Measurements from ENCODE around the gene CCDC78. TPM values are rescaled to one million over a fixed set of nuclear protein-coding genes. Genes with fewer than 3 reads are reported as not detected.
A peak's percentile ranks its signal among the peaks of the same experiment; 100 is the strongest.
"Not testable (repeated sequence)": the region's sequence is repeated elsewhere in the genome, so short reads cannot be mapped to it uniquely, and the experiment has no call there.

Gene CCDC78
- total RNA-seq, 2 donors from 2014 or later = 0.92 to 0.95 TPM

- no peaks in the 10 kb centered on the region for H3K4me1 ChIP-seq (ENCODE audit: control insufficient read depth in 1 of 2, low read depth in 2 of 2)
- H3K27me3 ChIP-seq (replicated peaks; ENCODE audit: insufficient read depth) = no peaks in the 10 kb centered on the region
- H3K27ac ChIP-seq = no peak overlapping the region
- H3K4me3 ChIP-seq = no peak overlapping the region
- ATAC-seq (ENCODE audit: insufficient number of reproducible peaks, low FRiP score, low read depth) (no peak), DNase-seq (ENCODE audit: low spot score) (no peak)
- no peaks in the 10 kb centered on the region for H3K36me3 ChIP-seq
- TF ChIP-seq CTCF (IDR thresholded peaks at IDR 0.05) = no peak
- no peaks in the 10 kb centered on the region for H3K9me3 ChIP-seq
These were observed 19.5 kb upstream of the CCDC78 start for GRCh38 chr16:745739-746138.

GRCh38 chr16:743794-744500, 17.7 kb upstream of the CCDC78 start:
- TF ChIP-seq CTCF (IDR thresholded peaks at IDR 0.05) = no peak
- no peak for ATAC-seq (ENCODE audit: insufficient number of reproducible peaks, low FRiP score, low read depth)
- Histone ChIP-seq H3K27me3 (replicated peaks; ENCODE audit: insufficient read depth) (no peaks in the 10 kb centered on the region), H3K4me3 (no peak overlapping the region), H3K9me3 (no peaks in the 10 kb centered on the region), H3K36me3 (no peaks in the 10 kb centered on the region), H3K4me1 (ENCODE audit: control insufficient read depth in 1 of 2, low read depth in 2 of 2) (peaks cover 8 to 11% of the 10 kb centered on the region in 2 donors), H3K27ac (no peak overlapping the region)
- DNase-seq (ENCODE audit: low spot score) = no peak

GRCh38 chr16:742894-743293, 16.7 kb upstream of the CCDC78 start:
- ATAC-seq (ENCODE audit: insufficient number of reproducible peaks, low FRiP score, low read depth); H3K27me3 ChIP-seq (replicated peaks; ENCODE audit: insufficient read depth); H3K36me3 ChIP-seq; H3K27ac ChIP-seq; H3K9me3 ChIP-seq; DNase-seq (ENCODE audit: low spot score); H3K4me3 ChIP-seq: not testable (repeated sequence)
- peaks cover 8 to 11% of the 10 kb centered on the region in 2 donors for H3K4me1 ChIP-seq (ENCODE audit: control insufficient read depth in 1 of 2, low read depth in 2 of 2)

- H3K36me3 ChIP-seq = peaks cover 4% of the 10 kb centered on the region
- H3K27ac ChIP-seq = no peak overlapping the region
- no peaks in the 10 kb centered on the region for H3K9me3 ChIP-seq
- no peak for TF ChIP-seq CTCF (IDR thresholded peaks at IDR 0.05)
- H3K27me3 ChIP-seq (replicated peaks; ENCODE audit: insufficient read depth) = no peaks in the 10 kb centered on the region
- H3K4me1 ChIP-seq (ENCODE audit: control insufficient read depth in 1 of 2, low read depth in 2 of 2) = peaks cover 8 to 11% of the 10 kb centered on the region in 2 donors
- ATAC-seq (ENCODE audit: insufficient number of reproducible peaks, low FRiP score, low read depth) = no peak
- no peak for DNase-seq (ENCODE audit: low spot score)
- H3K4me3 ChIP-seq = no peak overlapping the region
These were observed 15.9 kb upstream of the CCDC78 start for GRCh38 chr16:741986-742629.

- H3K9me3 ChIP-seq = no peaks in the 10 kb centered on the region
- H3K27ac ChIP-seq = no peak within 1 kb of the TSS
- DNase-seq (ENCODE audit: low spot score) (peak; percentile 22), ATAC-seq (ENCODE audit: insufficient number of reproducible peaks, low FRiP score, low read depth) (peak; percentile 91)
- H3K4me1 ChIP-seq (ENCODE audit: control insufficient read depth in 1 of 2, low read depth in 2 of 2) = peaks cover 8 to 11% of the 10 kb centered on the region in 2 donors
- H3K27me3 ChIP-seq (replicated peaks; ENCODE audit: insufficient read depth) = no peaks in the 10 kb centered on the region
- H3K36me3 ChIP-seq = peaks cover 16% of the 10 kb centered on the region
- H3K4me3 ChIP-seq = peak within 1 kb of the TSS; percentile 87
- peak; percentile 93 for TF ChIP-seq CTCF (IDR thresholded peaks at IDR 0.05)
These were observed 14.7 kb upstream of the CCDC78 start, which contains the start of gene CIAO3 for GRCh38 chr16:740764-741505. CIAO3 (minus strand) TSS chr16:740997; CDS start chr16:740985, 12 bp downstream.

All from thoracic aorta (tissue), 2 donors.